ENCODE results near the gene DAAM2.

Gene DAAM2

DNA sequence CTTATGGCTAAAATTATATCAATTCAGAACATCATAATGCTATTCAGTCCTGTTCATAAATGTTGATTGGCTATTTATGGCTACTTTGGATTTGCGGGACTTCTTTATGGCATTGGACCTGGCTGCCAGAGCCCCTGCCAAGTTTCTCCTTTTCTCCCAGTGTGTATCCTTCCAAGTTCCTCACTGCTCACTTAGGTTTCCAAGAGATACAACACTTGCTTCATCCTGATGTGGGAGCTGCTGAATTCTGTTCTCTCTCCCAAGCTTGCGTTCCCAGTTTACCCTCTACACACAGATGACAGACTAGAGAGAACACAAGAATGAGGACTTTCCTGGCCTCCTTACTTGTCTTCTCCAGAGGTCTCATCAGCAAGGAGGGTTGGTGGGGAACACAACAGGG is 18.4 kb upstream of the DAAM2 start:
- Histone ChIP-seq H3K36me3 (ENCODE audit: insufficient read depth, low read length) (no peaks in the 10 kb centered on the region), H3K9ac (ENCODE audit: low read depth, low read length) (no peak overlapping the region), H3K4me1 (ENCODE audit: insufficient read depth, low read length) (peaks cover 5% of the 10 kb centered on the region; the same call in 1 of the 2 replicates), H3K9me3 (ENCODE audit: control insufficient read depth, insufficient read depth, low read length) (no peaks in the 10 kb centered on the region)

DNA sequence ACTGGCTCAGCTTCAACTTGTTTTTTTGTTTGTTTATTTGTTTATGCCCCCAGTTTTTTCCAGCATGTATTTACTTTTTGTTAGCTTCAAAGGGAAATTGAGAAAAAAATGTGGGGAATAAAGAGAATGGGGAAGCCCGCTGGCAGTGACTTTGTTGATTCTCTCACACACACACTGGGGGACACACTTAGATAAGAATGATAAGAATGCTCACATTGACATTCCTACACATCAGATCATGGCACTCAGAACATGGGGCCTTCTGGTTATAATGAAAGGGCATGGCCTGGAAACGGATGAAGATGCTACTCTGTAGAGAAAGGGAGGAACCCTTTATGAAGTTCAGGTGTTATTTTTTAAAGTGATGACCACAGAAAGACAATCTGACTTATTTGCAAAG is 15.6 kb upstream of the DAAM2 start:
- Histone ChIP-seq H3K9me3 (ENCODE audit: control insufficient read depth, insufficient read depth, low read length) (no peaks in the 10 kb centered on the region), H3K4me1 (ENCODE audit: insufficient read depth, low read length) (peaks cover 5% of the 10 kb centered on the region; the same call in 1 of the 2 replicates), H3K9ac (ENCODE audit: low read depth, low read length) (no peak overlapping the region), H3K36me3 (ENCODE audit: insufficient read depth, low read length) (no peaks in the 10 kb centered on the region)

DNA sequence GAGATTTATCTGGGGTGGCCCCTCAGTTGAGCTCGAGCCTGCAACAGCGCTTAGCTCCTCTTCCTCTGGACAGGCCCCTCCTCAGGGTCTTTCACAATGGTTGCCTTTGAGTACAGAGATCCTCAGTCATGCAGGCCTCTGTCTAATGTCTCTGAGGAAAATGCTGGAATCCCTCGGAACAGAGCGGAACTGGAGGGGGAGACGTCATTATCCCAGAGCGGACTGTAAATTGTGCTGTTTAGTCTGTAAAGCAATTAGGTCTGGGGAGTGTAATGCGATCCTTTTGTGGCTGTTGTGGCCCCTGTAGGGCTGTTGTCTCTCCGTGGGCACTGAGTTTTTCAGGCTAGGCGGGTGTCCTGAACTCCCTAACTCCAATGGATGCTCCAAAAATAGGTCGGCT is 15.0 kb upstream of the DAAM2 start:
- H3K36me3 ChIP-seq (ENCODE audit: insufficient read depth, low read length) = no peaks in the 10 kb centered on the region
- no peak overlapping the region for H3K9ac ChIP-seq (ENCODE audit: low read depth, low read length)
- H3K4me1 ChIP-seq (ENCODE audit: insufficient read depth, low read length) = peaks cover 5% of the 10 kb centered on the region; the same call in 1 of the 2 replicates
- H3K9me3 ChIP-seq (ENCODE audit: control insufficient read depth, insufficient read depth, low read length) = no peaks in the 10 kb centered on the region

DNA sequence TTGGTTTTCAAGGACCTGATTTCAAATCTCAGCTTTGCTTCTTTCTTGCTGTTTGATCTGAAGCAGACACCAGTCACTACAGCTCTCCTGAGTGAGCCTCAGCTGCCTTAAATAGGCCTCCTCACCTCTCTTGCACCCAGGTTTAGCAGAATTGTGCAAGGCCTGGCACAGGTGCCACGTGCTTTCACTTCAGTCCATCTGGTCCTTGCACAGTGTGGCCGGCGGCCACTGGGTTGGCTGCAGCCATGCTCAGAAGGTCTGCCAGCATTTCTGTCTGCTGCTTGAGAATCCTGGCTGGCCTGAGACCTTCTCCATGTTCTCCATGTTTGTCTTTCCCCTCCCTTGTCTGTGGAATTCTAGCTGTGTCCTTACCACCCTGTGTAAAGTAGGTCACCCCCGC is 14.5 kb upstream of the DAAM2 start:
- Histone ChIP-seq H3K9me3 (ENCODE audit: control insufficient read depth, insufficient read depth, low read length) (no peaks in the 10 kb centered on the region), H3K36me3 (ENCODE audit: insufficient read depth, low read length) (no peaks in the 10 kb centered on the region), H3K9ac (ENCODE audit: low read depth, low read length) (no peak overlapping the region), H3K4me1 (ENCODE audit: insufficient read depth, low read length) (peaks cover 5% of the 10 kb centered on the region; the same call in 1 of the 2 replicates)

DNA sequence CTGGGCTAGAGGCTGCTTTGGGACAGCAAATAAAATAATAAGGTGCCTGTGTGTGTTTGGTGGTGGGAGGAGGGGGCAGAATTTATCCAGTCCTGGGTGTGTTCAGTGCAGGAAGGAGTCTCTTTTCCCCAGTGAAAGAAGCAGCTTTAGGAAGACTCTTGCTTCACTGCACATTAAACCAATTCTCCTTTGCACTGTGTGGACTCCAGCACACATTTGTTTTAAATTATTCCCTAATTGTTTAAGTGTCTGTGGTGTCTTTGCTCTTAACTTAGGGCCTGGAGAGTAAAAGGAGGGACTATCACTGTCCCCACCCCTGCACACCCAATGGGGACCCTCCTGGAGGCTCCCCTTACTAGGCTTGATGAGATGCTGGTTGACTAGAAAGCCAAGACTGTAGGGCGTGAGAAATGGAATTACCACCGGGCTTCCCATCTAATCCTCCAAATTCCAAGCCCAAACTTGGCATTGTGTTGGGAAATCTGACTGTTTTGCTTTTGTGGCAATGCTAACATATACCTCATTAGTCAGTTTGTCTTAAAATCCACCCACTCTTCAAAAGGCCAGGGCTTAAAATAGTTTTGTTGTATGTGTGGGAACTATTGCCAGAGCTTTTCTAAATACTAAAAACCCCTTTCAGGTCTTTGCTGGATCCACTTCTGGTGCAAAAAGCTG is 13.5 kb upstream of the DAAM2 start:
- no peaks in the 10 kb centered on the region for H3K36me3 ChIP-seq (ENCODE audit: insufficient read depth, low read length)
- H3K9me3 ChIP-seq (ENCODE audit: control insufficient read depth, insufficient read depth, low read length) = no peaks in the 10 kb centered on the region
- H3K9ac ChIP-seq (ENCODE audit: low read depth, low read length) = no peak overlapping the region
- peaks cover 5% of the 10 kb centered on the region; the same call in 1 of the 2 replicates for H3K4me1 ChIP-seq (ENCODE audit: insufficient read depth, low read length)

DNA sequence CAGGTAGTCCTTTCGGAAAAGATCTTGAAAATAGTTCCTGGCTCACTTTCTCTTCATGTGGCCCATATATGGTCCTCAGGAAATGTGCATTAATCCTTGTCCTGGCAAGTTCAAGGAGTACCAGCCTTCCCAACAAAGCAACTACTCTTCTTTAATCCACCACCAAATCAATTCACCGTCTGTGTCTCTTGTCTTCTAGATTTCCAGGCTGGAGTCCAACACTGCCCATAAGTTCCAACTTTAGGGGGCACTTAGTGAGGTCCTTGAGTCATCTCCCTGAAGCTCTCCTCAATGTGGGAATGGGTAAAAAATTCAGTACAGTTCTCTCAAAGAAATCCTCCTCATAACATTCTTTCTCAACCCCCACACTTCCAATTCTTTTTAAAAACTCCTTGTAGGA is 6.9 kb upstream of the DAAM2 start:
- Histone ChIP-seq H3K36me3 (ENCODE audit: insufficient read depth, low read length) (no peaks in the 10 kb centered on the region), H3K9ac (ENCODE audit: low read depth, low read length) (no peak overlapping the region), H3K4me1 (ENCODE audit: insufficient read depth, low read length) (no peaks in the 10 kb centered on the region), H3K9me3 (ENCODE audit: control insufficient read depth, insufficient read depth, low read length) (no peaks in the 10 kb centered on the region)

DNA sequence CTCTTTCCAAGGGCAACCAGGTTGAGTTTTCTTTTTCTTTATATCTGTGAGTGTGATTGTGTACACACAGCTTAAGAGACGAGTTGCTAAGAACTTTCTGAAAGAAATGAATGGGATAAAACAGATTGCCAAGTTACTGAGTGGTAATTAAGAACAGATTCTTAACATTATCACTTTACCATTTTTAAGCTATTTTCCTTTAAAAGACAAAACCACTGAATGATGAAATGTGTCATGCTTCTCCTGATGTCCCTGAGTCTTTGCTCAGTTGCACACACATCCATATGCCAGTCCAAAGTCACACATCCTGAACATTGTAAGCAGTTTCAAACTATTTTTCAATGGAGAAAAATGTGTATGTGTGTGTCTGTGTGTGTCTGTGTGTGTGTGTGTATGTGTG is 5.5 kb upstream of the DAAM2 start:
- Histone ChIP-seq H3K9me3 (ENCODE audit: control insufficient read depth, insufficient read depth, low read length) (no peaks in the 10 kb centered on the region), H3K9ac (ENCODE audit: low read depth, low read length) (no peak overlapping the region), H3K4me1 (ENCODE audit: insufficient read depth, low read length) (peaks cover 5% of the 10 kb centered on the region; the same call in 1 of the 2 replicates), H3K36me3 (ENCODE audit: insufficient read depth, low read length) (no peaks in the 10 kb centered on the region)

DNA sequence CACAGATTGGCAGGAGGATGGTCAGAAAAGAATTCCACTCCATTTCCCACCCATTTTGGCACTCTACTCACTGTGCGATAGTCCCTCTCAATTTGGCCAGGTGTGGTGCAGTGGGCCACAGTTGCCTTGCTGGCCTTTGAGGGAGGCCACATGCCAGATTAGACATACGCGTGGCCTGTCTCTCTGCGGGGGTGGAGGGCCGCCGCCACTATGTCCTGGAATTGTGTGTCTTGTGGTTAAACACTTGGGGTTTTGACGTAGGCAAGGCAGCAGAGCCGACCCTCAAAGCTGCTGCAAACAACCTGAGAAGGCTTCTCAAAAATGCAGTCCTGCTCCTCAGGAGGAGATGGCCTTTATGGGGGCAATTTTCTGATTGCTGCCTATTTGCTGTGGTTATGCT is 4.9 kb upstream of the DAAM2 start:
- peaks cover 6% of the 10 kb centered on the region; the same call in 1 of the 2 replicates for H3K4me1 ChIP-seq (ENCODE audit: insufficient read depth, low read length)
- H3K36me3 ChIP-seq (ENCODE audit: insufficient read depth, low read length) = no peaks in the 10 kb centered on the region
- H3K9ac ChIP-seq (ENCODE audit: low read depth, low read length) = no peak overlapping the region
- no peaks in the 10 kb centered on the region for H3K9me3 ChIP-seq (ENCODE audit: control insufficient read depth, insufficient read depth, low read length)

DNA sequence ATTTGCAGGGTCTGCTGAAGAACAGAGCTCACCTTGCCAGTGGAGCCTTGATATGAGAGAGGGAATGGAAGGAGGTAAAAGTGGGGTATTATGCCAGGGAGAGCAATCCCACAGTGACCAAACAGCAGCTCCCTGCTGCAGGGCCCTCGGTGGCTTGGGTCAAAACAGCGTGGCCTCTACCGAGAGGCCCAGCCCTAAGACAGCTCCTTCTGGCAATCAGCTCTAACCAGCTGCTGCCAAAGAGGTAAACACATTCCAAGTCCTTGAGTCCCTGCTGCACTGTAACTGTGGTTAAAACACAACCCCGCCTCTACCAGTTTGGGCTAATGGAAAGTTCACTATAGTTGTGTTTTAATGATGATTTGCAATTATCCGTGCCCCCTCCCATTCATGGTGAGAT is 1.4 kb upstream of the DAAM2 start:
- Histone ChIP-seq H3K36me3 (ENCODE audit: insufficient read depth, low read length) (no peaks in the 10 kb centered on the region), H3K9me3 (ENCODE audit: control insufficient read depth, insufficient read depth, low read length) (no peaks in the 10 kb centered on the region)

DNA sequence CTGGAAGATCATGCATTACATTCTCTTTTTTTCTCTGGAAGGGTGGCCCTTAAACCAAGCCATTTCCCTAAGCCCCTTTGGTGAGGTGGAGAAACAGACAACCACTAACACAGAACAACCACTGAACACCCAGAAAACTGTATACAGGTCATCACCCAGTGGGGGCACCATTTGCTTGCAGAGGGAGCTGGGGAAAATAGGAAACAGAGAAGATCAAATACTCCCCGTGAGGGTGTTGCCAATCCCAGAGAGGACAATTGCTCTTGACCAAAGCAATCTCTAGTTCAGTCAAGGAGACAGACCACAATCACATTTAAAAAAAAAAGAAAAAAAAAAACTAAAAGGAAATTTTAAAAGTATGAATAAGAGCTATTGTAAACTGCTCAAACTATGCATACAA is 865 bp upstream of the DAAM2 start:
- Histone ChIP-seq H3K36me3 (ENCODE audit: insufficient read depth, low read length) (no peaks in the 10 kb centered on the region), H3K9me3 (ENCODE audit: control insufficient read depth, insufficient read depth, low read length) (no peaks in the 10 kb centered on the region), H3K9ac (ENCODE audit: low read depth, low read length) (no peak overlapping the region), H3K4me1 (ENCODE audit: insufficient read depth, low read length) (peaks cover 8% of the 10 kb centered on the region)

More for the DNA sequence above, 1.4 kb upstream of the DAAM2 start:
- Histone ChIP-seq H3K9ac (ENCODE audit: low read depth, low read length) (no peak overlapping the region), H3K4me1 (ENCODE audit: insufficient read depth, low read length) (peaks cover 8% of the 10 kb centered on the region)

DNA sequence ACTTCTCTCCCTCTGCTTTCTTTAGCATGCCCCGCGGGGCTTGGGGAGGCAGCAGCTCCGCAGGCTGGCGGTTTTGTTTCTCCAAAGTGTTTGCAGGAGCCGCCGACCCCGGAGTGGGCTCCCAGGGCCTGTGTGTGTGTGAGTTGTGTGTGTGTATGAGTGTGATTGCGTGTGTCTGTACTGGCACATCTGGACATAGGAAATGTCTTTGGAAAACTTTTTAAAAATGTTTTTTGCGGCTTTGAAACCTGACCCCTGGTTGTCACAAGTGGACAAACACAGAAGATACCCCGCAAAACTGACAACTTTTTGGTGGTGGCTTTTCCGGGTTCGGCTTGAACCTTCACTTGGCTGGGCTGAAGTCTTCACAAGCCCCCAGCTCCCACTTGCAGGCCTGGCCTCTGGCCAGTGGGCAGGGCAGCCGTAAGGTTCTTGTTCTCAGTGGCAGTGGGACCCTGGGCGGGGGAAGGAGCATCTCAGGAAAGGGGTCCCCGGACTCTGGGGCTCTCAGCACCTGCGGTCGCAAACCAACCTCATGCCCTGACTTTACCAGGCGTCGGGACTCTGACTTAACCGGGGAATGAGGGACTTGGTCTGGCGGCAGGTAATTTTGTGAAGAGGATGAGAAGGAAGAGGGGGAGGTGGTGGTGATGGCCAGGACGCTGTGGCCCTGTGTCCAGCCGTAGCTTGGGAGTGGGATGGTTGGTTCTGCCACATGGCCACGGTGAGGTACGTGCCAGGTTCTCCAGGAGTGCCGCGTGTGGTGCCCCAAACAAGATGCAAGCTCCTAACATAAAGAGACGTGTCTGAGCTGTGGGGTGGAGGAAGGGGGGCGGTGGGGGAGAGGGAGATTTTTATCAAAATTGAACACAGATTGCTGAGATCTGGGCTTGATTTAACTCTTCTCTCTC is 619 bp downstream of the DAAM2 start:
- H3K4me1 ChIP-seq (ENCODE audit: insufficient read depth, low read length) = peaks cover 8% of the 10 kb centered on the region
- no peaks in the 10 kb centered on the region for H3K9me3 ChIP-seq (ENCODE audit: control insufficient read depth, insufficient read depth, low read length)
- H3K36me3 ChIP-seq (ENCODE audit: insufficient read depth, low read length) = no peaks in the 10 kb centered on the region
- H3K9ac ChIP-seq (ENCODE audit: low read depth, low read length) = peak overlapping the region; percentile 69

DNA sequence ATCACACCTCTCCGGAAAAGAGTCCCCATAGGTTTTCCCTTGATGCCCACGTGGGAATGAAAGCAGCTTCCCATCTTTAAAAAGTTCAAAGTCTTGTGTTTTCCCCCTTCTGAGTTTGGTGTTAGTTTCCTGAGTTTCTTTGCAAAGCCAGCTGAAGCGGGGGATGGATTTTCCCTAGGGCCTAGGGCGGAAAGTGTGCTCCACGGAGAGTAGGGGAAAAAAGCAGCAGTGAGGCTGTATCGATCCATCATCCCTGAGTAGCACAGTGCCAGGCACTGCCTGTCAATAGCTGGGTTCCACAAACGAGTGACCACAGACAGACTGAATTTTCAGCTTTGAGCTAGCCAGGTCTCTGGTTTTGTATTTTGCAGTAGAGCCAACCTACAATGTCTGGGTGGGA is 1.3 kb downstream of the DAAM2 start:
- H3K9ac ChIP-seq (ENCODE audit: low read depth, low read length) = no peak overlapping the region
- no peaks in the 10 kb centered on the region for H3K9me3 ChIP-seq (ENCODE audit: control insufficient read depth, insufficient read depth, low read length)
- peaks cover 8% of the 10 kb centered on the region for H3K4me1 ChIP-seq (ENCODE audit: insufficient read depth, low read length)
- no peaks in the 10 kb centered on the region for H3K36me3 ChIP-seq (ENCODE audit: insufficient read depth, low read length)

DNA sequence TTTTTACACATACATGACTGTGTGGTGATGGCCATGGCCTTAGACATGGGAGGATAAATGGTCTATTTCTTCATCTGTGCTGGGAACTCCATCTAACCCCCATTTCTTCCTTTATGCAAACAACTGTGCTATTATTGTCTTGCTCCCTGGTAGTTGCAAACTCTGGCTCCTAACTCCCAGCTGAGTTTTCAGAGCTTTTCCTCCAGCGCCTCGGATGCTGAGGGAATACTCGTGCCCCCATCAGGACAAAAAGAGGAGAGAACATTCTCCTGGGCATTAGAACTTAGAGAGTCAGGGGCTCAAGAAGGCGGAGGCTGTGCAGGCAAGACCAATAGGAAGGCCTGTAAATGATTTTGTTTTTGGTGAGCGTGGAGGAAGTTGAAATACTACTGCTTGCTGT is 2.1 kb downstream of the DAAM2 start:
- Histone ChIP-seq H3K4me1 (ENCODE audit: insufficient read depth, low read length) (peaks cover 8% of the 10 kb centered on the region), H3K9me3 (ENCODE audit: control insufficient read depth, insufficient read depth, low read length) (no peaks in the 10 kb centered on the region), H3K9ac (ENCODE audit: low read depth, low read length) (no peak overlapping the region), H3K36me3 (ENCODE audit: insufficient read depth, low read length) (no peaks in the 10 kb centered on the region)

DNA sequence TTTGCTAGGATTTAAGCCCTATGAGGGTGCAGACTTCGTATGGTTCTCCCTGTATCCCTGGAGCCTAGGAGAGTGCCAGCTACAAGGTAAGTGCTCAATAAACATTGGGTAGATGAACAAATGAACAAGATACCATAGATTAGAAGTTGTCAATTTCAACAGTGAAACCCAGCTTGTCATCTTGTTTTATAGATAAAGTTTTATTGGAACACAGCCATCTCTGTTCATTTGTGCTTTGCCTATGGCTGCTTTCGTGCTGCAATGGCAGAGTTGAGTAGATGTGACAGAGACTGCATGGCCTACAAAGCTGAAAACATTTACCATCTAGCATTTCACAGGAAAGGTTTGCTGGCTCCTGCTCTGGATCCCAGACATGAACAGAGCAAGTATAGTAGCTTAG is 5.6 kb downstream of the DAAM2 start:
- no peak overlapping the region for H3K9ac ChIP-seq (ENCODE audit: low read depth, low read length)
- no peaks in the 10 kb centered on the region for H3K9me3 ChIP-seq (ENCODE audit: control insufficient read depth, insufficient read depth, low read length)
- H3K4me1 ChIP-seq (ENCODE audit: insufficient read depth, low read length) = peaks cover 3% of the 10 kb centered on the region; the same call in 1 of the 2 replicates
- no peaks in the 10 kb centered on the region for H3K36me3 ChIP-seq (ENCODE audit: insufficient read depth, low read length)

Data from ES-I3 (cell line).